Keratinocyte (primary cell): Measurements from ENCODE around the gene RALY. TPM values are rescaled to one million over a fixed set of nuclear protein-coding genes. Genes with fewer than 3 reads are reported as not detected.
"Not testable (repeated sequence)": the region's sequence is repeated elsewhere in the genome, so short reads cannot be mapped to it uniquely, and the experiment has no call there.

Source experiments
- DNase-seq: peaks from one replicate; pipeline ENCODE4 v3.0.0-alpha.2; 2011; ENCODE audit warnings: low read depth, missing footprints, low spot score
- FAIRE-seq: peaks from 2 replicates; lab custom pipeline; 2011; peaks lifted over from hg19 to GRCh38; lab: Jason Lieb, UNC
- H2AFZ ChIP-seq: 2 replicates; pipeline ENCODE4 v1.6.0; 2012; ENCODE audit warnings: low read length, control low read depth, inconsistent platforms; ENCODE audit not compliant: control insufficient read depth
- H3K27ac ChIP-seq: 2 replicates; pipeline ENCODE4 v1.5.1; 2011; ENCODE audit warnings: low read length; ENCODE audit not compliant: control insufficient read depth, insufficient read depth
- H3K27me3 ChIP-seq: 3 replicates; pipeline ENCODE4 v1.6.0; 2011; ENCODE audit warnings: low read length; ENCODE audit not compliant: control insufficient read depth, insufficient read depth; ENCODE audit errors: extremely low read depth
- H3K36me3 ChIP-seq, 2 experiments: 2 replicates in 1 of 2; 3 replicates in 1 of 2; pipeline ENCODE4 v1.5.1; 2011; ENCODE audit warnings: low read length in 2 of 2, mild to moderate bottlenecking in 1 of 2; ENCODE audit not compliant: control insufficient read depth in 2 of 2, insufficient read depth in 2 of 2; ENCODE audit errors: extremely low read depth in 1 of 2
- H3K4me1 ChIP-seq: 3 replicates; pipeline ENCODE4 v1.5.1; 2011; ENCODE audit warnings: low read length; ENCODE audit not compliant: control insufficient read depth, insufficient read depth; ENCODE audit errors: extremely low read depth
- H3K4me2 ChIP-seq: 3 replicates; pipeline ENCODE4 v1.6.0; 2011; ENCODE audit warnings: low read depth, low read length; ENCODE audit not compliant: control insufficient read depth, insufficient read depth; ENCODE audit errors: extremely low read depth
- H3K4me3 ChIP-seq, 3 experiments: fragments of 200-600 bp in 1 of 3; sonication (generic) in 1 of 3; 2 replicates in 2 of 3; 3 replicates in 1 of 3; pipeline ENCODE4 v1.5.1; 2011 to 2016; ENCODE audit warnings: low read length in 3 of 3, mild to moderate bottlenecking in 3 of 3, control low read depth in 2 of 3, inconsistent platforms in 1 of 3, low read depth in 1 of 3, mixed read lengths in 1 of 3, mixed run types in 1 of 3, moderate library complexity in 1 of 3; ENCODE audit not compliant: control insufficient read depth in 2 of 3, insufficient read depth in 2 of 3; ENCODE audit errors: extremely low read depth in 1 of 3
- H3K79me2 ChIP-seq: 2 replicates; pipeline ENCODE4 v1.6.0; 2012; ENCODE audit warnings: low read length; ENCODE audit not compliant: control insufficient read depth, insufficient read depth
- H3K9ac ChIP-seq: 3 replicates; pipeline ENCODE4 v1.6.0; 2011; ENCODE audit warnings: low read length; ENCODE audit not compliant: control insufficient read depth, insufficient read depth; ENCODE audit errors: extremely low read depth
- H3K9me1 ChIP-seq: 3 replicates; pipeline ENCODE4 v1.6.0; 2011; ENCODE audit warnings: low read length; ENCODE audit not compliant: control insufficient read depth, insufficient read depth; ENCODE audit errors: extremely low read depth
- H3K9me3 ChIP-seq: 2 replicates; pipeline ENCODE4 v1.5.1; 2012; ENCODE audit warnings: low read depth, low read length; ENCODE audit not compliant: control insufficient read depth
- H4K20me1 ChIP-seq: 3 replicates; pipeline ENCODE4 v1.6.0; 2011; ENCODE audit warnings: low read length; ENCODE audit not compliant: control insufficient read depth, insufficient read depth; ENCODE audit errors: extremely low read depth
- EZH2 ChIP-seq: IDR thresholded peaks from one replicate; pipeline ENCODE4 v1.6.1; 2012; ENCODE audit warnings: inconsistent platforms, mild to moderate bottlenecking, low read length, moderate library complexity
- dilution Hi-C: fragments of 300-500 bp; cut with MboI; formaldehyde crosslinking; loops from one replicate; pipeline ENCODE4 v1.7.0; 2020; ENCODE audit warnings: low sequenced_read_pairs; ENCODE audit not compliant: extremely low pct_ligation_motif_present
- polyA plus RNA-seq, 5 experiments: library from polyadenylated mRNA; depleted of rRNA in 3 of 5; stranded (reverse) in 3 of 5; stranded (forward) in 1 of 5; unstranded in 1 of 5; fragments of >200 nt; gene quantifications; 1 replicate in 1 of 5; 2 replicates in 3 of 5; 3 replicates in 1 of 5; pipeline versions ENCODE4 v1.2.1 to v1.2.3, GENCODE V29; 2011 to 2012; ENCODE audit warnings: missing spikeins in 2 of 5, low read depth in 1 of 5, low replicate concordance in 1 of 5
- TF ChIP-seq, protein P1 (sequence below), 3 experiments: IDR thresholded peaks in 1 of 3; conservative IDR thresholded peaks in 1 of 3; optimal IDR thresholded peaks in 1 of 3; 2 replicates in 2 of 3; 3 replicates in 1 of 3; pipeline versions ENCODE3 to v1.5.1; 2011; ENCODE audit warnings: low read length in 3 of 3, mild to moderate bottlenecking in 3 of 3, moderate library complexity in 2 of 3, control low read depth in 1 of 3, inconsistent platforms in 1 of 3; ENCODE audit not compliant: insufficient read depth in 2 of 3; ENCODE audit errors: extremely low read depth in 1 of 3

The RALY gene
- polyA plus RNA-seq, 1 donor (not counting 4 experiments of a cell fraction or from before 2014, with no cell fraction given): 118 TPM

DNA sequence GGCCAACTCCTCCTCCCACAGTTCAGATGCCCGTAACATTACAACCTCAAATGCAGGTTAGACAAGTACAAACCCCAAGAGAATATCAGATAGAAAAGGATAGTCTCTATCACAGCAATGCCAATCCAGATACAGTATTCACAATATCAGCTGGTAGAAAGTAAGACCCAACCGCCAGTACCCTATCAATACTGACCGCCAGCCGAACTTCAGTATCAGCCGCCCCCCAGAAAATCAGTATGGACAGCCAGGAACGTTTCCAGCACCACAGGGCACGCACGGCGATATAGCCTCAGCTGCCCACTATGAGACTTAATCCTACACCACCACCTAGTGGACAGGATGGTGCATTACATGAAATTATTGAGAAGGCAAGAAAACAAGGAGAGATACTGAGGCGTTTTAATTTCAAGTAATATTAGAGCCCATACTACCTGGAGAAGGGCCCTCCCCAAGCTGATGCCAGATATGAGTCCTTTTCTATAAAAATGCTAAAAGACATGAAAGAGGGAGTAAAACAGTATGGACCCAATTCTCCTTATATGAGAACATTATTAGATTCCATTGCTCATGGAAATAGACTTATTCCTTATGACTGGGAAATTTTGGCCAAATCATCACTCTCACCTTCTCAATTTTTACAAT, 135.9 kb downstream of the RALY start:
- H3K27ac ChIP-seq: no peak overlapping the region
- TF ChIP-seq EZH2: no peak
- TF ChIP-seq, protein P1, sequence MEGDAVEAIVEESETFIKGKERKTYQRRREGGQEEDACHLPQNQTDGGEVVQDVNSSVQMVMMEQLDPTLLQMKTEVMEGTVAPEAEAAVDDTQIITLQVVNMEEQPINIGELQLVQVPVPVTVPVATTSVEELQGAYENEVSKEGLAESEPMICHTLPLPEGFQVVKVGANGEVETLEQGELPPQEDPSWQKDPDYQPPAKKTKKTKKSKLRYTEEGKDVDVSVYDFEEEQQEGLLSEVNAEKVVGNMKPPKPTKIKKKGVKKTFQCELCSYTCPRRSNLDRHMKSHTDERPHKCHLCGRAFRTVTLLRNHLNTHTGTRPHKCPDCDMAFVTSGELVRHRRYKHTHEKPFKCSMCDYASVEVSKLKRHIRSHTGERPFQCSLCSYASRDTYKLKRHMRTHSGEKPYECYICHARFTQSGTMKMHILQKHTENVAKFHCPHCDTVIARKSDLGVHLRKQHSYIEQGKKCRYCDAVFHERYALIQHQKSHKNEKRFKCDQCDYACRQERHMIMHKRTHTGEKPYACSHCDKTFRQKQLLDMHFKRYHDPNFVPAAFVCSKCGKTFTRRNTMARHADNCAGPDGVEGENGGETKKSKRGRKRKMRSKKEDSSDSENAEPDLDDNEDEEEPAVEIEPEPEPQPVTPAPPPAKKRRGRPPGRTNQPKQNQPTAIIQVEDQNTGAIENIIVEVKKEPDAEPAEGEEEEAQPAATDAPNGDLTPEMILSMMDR (optimal IDR thresholded peaks at IDR 0.05 in 1 of 3, IDR thresholded peaks at IDR 0.05 in 1 of 3, conservative IDR thresholded peaks at IDR 0.05 in 1 of 3; ENCODE audit: extremely low read depth in 1 of 3, insufficient read depth in 2 of 3, low read length in 3 of 3): peak; percentile 67 to 86 (median 80)
- dilution Hi-C loops: no loop called here
- H3K27me3 ChIP-seq: no peaks in the 10 kb centered on the region
- no peaks in the 10 kb centered on the region for H3K36me3 ChIP-seq
- H3K4me1 ChIP-seq: no peaks in the 10 kb centered on the region
- peak; percentile 60 for FAIRE-seq
- H3K9me1 ChIP-seq: no peaks in the 10 kb centered on the region
- DNase-seq: no peak
- no peaks in the 10 kb centered on the region for H4K20me1 ChIP-seq
- no peaks in the 10 kb centered on the region for H3K79me2 ChIP-seq
- H3K9ac ChIP-seq: no peak overlapping the region
- no peak overlapping the region for H3K4me3 ChIP-seq
- H3K9me3 ChIP-seq: no peaks in the 10 kb centered on the region
- H3K4me2 ChIP-seq: peak overlapping the region; percentile 66
- H2AFZ ChIP-seq: peak overlapping the region; percentile 36

DNA sequence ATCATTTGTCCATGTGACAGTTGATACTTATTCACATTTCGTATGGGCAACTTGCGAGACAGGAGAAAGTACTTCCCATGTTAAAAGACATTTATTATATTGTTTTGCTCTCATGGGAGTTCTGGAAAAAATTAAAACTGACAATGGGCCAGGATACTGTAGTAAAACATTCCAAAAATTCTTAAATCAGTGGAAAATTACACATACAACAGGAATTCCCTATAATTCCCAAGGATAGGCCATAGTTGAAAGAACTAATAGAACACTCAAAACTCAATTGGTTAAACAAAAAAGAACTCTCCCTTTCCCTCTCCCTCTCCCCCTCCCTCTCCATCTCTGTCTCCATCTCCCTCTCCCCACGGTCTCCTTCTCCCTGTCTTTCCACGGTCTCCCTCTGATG, 137.8 kb downstream of the RALY start:
- H3K9me3 ChIP-seq: no peaks in the 10 kb centered on the region
- dilution Hi-C loops: no loop called here
- DNase-seq (no peak), FAIRE-seq (no peak)
- H2AFZ ChIP-seq: no peak overlapping the region
- H4K20me1 ChIP-seq: no peaks in the 10 kb centered on the region
- no peak overlapping the region for H3K9ac ChIP-seq
- H3K79me2 ChIP-seq: no peaks in the 10 kb centered on the region
- H3K9me1 ChIP-seq: no peaks in the 10 kb centered on the region
- H3K27ac ChIP-seq: no peak overlapping the region
- H3K4me2 ChIP-seq: no peak overlapping the region
- no peaks in the 10 kb centered on the region for H3K36me3 ChIP-seq
- H3K4me3 ChIP-seq: no peak overlapping the region
- no peaks in the 10 kb centered on the region for H3K4me1 ChIP-seq
- TF ChIP-seq EZH2: no peak
- TF ChIP-seq, protein P1 (optimal IDR thresholded peaks at IDR 0.05 in 1 of 3, IDR thresholded peaks at IDR 0.05 in 1 of 3, conservative IDR thresholded peaks at IDR 0.05 in 1 of 3; ENCODE audit: extremely low read depth in 1 of 3, insufficient read depth in 2 of 3, low read length in 3 of 3): no peak
- H3K27me3 ChIP-seq: no peaks in the 10 kb centered on the region

DNA sequence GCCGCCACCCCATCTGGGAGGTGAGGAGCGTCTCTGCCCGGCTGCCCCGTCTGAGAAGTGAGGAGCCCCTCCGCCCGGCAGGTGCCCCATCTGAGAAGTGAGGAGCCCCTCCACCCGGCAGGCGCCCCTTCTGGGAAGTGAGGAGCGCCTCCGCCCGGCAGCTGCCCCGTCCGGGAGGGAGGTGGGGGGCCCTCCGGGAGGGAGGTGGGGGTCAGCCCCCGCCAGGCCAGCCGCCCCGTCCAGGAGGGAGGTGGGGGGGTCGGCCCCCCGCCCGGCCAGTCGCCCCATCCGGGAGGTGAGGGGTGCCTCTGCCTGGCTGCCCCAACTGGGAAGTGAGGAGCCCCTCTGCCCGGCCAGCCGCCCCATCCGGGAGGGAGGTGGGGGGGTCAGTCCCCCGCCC, 138.8 kb downstream of the RALY start:
- H3K27ac ChIP-seq, H3K79me2 ChIP-seq, H3K36me3 ChIP-seq, H3K4me2 ChIP-seq, H3K9me1 ChIP-seq, FAIRE-seq, H3K4me1 ChIP-seq, H2AFZ ChIP-seq, H3K4me3 ChIP-seq, H3K27me3 ChIP-seq, H3K9me3 ChIP-seq, DNase-seq, dilution Hi-C loops, H4K20me1 ChIP-seq, H3K9ac ChIP-seq: not testable (repeated sequence)

DNA sequence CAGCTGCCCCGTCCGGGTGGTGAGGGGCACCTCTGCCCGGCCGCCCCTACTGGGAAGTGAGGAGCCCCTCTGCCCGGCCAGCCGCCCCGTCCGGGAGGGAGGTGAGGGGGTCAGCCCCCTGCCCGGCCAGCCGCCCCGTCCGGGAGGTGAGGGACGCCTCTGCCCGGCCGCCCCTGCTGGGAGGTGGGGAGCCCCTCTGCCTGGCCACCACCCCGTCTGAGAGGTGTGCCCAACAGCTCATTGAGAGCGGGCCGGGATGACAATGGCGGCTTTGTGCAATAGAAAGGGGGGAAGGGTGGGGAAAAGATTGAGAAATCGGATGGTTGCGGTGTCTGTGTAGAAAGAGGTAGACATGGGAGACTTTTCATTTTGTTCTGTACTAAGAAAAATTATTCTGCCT, 139.2 kb downstream of the RALY start:
- H3K27me3 ChIP-seq, dilution Hi-C loops, FAIRE-seq, H2AFZ ChIP-seq, H3K4me1 ChIP-seq, H3K9me3 ChIP-seq, H3K9ac ChIP-seq, H3K36me3 ChIP-seq, H3K9me1 ChIP-seq, DNase-seq, H3K4me2 ChIP-seq, H3K4me3 ChIP-seq, H4K20me1 ChIP-seq, H3K27ac ChIP-seq, H3K79me2 ChIP-seq: not testable (repeated sequence)
